Cardiac fibroblast (primary cell): Measurements from ENCODE around the gene CLIP1.

Experiments used
- DNase-seq, 2 donors: peaks; one replicate each; pipeline versions ENCODE4 v3.0.0 to v3.0.0-alpha.2; 2010; ENCODE audit warnings: low read depth in 2 of 2
- H3K4me3 ChIP-seq, 2 donors: replicated peaks in 1 of 2; 1 replicate in 1 of 2; 2 replicates in 1 of 2; pipeline ENCODE4 v1.5.1; 2011; ENCODE audit warnings: low read depth in 2 of 2, low read length in 2 of 2, mild to moderate bottlenecking in 2 of 2, moderate library complexity in 1 of 2
- TF ChIP-seq, protein P1 (sequence below): IDR thresholded peaks from one replicate; pipeline ENCODE4 v1.5.1; 2011; ENCODE audit warnings: low read depth, mild to moderate bottlenecking, low read length, inconsistent platforms

Gene CLIP1

DNA sequence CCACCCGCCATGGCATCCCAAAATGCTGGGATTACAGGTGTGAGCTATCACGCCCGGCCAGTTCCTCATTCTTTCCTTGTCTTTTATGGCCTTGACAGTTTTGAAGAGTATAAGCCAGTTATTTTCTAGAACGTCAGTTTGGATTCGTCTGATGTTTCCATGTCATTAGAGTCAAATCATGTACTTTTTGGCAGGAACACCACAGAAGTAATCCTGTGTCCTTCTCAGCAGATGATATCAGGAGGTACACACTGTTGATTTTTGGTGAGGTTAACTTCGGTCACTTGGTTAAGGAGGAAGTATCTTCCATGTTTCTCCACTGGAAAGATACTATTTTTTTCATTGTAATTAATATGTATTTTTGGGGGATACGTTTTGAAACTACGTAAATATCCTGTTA is 131.0 kb downstream of the CLIP1 start:
- no peak overlapping the region for H3K4me3 ChIP-seq
- TF ChIP-seq, protein P1, sequence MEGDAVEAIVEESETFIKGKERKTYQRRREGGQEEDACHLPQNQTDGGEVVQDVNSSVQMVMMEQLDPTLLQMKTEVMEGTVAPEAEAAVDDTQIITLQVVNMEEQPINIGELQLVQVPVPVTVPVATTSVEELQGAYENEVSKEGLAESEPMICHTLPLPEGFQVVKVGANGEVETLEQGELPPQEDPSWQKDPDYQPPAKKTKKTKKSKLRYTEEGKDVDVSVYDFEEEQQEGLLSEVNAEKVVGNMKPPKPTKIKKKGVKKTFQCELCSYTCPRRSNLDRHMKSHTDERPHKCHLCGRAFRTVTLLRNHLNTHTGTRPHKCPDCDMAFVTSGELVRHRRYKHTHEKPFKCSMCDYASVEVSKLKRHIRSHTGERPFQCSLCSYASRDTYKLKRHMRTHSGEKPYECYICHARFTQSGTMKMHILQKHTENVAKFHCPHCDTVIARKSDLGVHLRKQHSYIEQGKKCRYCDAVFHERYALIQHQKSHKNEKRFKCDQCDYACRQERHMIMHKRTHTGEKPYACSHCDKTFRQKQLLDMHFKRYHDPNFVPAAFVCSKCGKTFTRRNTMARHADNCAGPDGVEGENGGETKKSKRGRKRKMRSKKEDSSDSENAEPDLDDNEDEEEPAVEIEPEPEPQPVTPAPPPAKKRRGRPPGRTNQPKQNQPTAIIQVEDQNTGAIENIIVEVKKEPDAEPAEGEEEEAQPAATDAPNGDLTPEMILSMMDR, result no peak
- DNase-seq, result no peak

DNA sequence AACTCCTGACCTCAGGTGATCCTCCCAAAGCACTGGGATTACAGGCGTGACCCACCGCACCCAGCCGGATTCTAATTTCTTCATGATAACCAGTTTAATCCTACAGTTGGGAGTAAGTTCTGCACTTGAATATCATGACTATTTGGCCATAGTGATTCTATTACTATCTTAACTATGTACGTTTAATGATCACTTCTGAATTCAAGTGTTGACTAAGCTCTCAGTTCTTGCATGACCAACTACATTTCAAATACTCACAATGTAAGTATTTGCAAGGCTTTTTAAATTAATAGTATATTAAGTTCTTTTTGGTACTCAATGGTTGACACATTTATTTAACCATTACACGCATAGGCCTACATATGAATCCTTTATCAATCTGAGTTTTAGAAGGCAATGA is 138.8 kb downstream of the CLIP1 start:
- no peak for DNase-seq
- TF ChIP-seq, protein P1, result no peak
- H3K4me3 ChIP-seq, result no peak overlapping the region

DNA sequence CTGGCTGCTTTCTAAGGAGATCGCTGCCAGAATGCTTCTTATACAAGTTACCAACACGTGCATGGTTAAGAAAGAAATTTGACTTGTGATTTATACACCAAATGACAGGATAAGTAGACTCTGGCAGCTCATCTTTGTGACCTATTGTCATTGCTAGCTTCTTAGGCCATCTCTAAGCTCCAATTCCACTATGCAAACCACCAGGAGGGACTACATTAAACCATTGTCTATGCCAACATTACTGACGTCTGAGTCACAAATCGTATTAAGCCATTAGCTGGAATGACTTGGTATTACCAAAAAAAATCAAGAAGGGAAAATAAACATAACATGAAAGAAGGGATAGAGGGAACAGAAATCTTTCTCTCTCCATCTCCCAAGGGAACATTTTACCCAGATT is 140.4 kb downstream of the CLIP1 start:
- TF ChIP-seq, protein P1, result no peak
- DNase-seq, result peak; percentile 73 to 83
- no peak overlapping the region for H3K4me3 ChIP-seq

DNA sequence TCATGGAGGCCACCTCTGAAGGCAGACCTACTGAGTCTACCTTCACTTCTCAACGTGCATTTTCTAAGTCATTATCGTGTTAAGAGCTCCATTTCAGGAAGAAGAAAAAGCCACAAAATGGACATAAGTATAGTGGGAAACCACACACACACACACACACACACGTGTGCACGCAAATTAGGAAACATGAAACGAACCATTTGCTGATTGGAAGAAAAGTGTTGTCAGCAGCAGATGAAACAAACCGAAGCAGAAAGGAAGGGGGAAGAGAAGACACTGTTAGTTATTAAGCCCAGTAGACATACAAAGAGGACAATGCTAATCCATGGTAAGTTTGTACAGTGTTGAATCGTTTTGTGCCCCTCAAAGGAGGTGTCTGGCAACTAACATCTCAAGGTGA is 146.2 kb downstream of the CLIP1 start:
- no peak for DNase-seq
- H3K4me3 ChIP-seq, result no peak overlapping the region
- TF ChIP-seq, protein P1, result no peak

DNA sequence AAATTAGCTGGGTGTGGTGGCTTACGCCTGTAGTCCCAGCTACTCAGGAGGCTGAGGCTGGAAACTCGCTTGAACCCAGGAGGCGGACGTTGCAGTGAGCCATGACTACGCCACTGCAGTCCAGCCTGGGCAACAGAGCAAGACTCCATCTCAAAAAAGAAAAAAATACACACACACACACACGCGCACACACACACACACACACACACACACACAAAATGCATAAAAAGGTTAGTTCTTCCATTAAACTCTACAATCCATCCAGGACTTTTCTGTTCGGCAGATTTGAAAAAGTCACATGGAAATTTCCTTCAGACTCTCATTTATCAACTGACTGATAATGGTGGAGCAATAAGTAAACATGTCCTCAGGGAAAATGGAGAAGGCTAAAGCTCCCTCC is 147.0 kb downstream of the CLIP1 start:
- TF ChIP-seq, protein P1, result no peak
- no peak for DNase-seq
- H3K4me3 ChIP-seq, result no peak overlapping the region

DNA sequence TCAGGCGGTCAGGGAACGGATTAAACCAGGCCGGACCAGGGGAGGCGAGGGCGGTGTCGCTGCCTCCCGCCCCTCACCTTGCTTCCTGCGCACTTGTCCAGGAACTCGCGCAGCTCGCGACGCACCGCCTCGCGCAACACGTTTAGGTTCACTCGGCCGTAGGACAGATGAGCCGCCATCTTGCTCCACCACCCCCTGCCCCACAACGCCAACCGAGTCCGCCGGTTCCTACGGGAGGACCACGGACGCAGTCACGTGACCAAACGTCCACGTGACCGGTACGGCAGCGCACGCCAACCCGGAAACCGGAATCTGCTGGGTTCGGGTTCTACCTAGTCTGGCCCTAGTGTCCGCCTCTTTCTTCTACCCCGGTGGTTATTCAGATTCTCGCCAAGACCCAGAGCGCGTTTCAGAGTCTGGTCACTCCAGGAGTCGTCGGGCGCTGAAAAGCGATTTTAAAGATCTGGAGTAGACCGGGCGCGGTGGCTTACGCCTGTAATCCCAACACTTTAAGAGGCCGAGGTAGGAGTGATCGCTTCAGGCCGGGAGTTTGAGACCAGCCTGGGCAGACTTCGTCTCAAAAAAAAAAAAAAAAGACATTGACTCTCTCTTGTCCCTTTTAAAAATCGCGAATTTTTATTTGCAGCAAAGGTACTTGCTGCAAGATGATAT is 156.1 kb downstream of the CLIP1 start, which contains the start of gene VPS33A:
TSS of gene VPS33A (minus strand) at position 265 of the 672 bp plus-strand sequence. CDS start at position 179, 86 bp downstream.
- TF ChIP-seq, protein P1, result no peak
- peak; percentile 98 to 99 for DNase-seq

DNA sequence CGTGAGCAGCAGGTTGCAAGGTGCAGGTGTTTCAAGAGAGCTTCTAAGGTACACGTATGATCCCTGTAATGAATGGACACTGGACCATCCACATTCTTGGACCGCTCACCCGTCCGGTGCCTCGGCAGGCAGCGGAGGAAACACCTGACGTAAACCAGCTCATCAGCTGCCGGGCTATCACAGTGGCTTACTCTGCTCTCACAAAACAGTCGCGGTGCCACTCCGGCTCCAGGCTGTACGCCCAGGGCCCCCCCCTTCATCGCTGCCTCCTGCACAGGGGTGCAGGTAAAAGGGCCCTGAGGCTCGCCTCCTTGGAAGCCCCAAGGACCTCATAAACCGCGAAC is 156.6 kb downstream of the CLIP1 start:
- peak overlapping the region; percentile 95 to 97 for H3K4me3 ChIP-seq
- no peak for DNase-seq

More for the DNA sequence above, 156.1 kb downstream of the CLIP1 start, which contains the start of gene VPS33A:
- peak within 1 kb of the TSS; percentile 95 to 97 for H3K4me3 ChIP-seq

More for the DNA sequence above, 156.6 kb downstream of the CLIP1 start:
- TF ChIP-seq, protein P1, result no peak
